Measurements from ENCODE around the gene GAL.
"Not testable (repeated sequence)": the region's sequence is repeated elsewhere in the genome, so short reads cannot be mapped to it uniquely, and the experiment has no call there.

The GAL gene

DNA sequence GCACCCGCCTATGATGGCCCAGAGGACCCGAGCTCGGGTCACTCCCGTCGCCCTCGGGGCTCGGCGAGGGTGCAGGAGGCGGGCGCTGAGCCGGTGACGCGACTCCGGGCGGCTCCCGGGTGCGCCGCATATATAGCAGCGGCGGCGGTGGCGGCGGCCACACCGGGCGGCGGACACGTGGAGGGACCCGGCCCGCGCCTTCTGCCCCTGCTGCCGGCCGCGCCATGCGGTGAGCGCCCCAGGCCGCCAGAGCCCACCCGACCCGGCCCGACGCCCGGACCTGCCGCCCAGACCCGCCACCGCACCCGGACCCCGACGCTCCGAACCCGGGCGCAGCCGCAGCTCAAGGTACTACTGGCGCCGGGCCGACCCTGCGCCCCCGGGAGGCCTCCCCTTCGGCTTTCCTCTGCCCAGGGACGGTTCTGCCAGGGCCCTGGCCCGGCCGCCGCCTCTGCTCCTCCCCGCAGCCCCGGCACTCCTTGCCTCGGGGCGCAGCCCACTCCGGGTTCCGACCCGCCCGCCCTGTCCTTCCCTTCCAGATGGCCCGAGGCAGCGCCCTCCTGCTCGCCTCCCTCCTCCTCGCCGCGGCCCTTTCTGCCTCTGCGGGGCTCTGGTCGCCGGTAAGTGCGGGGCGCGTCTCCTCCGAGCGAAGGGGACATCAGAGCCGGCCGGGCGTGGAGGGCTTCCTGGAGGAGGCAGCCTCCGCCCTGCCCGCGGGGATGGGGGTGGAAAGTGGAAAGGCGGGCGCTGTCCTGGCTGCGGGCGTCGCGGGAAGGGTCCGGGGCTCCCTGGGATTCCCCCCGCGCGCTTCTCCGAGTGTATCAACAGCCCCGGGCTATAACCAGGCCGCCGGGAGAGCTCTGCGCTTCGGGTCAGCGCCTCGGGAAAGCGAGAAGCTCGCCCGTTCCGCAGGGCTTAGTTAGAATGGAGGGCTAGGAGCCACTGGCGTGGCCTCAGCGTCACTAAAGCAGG lies at the start of gene GAL:
Gene GAL (plus strand): TSS at position 160 of the 972 bp plus-strand sequence. CDS start 380 bp downstream, at position 540.
- DNase-seq (ENCODE audit: low read depth in 1 of 2, low spot score in 1 of 2), result no peak

- not testable (repeated sequence) for DNase-seq (ENCODE audit: low read depth in 1 of 2, low spot score in 1 of 2)
Measured at GRCh38 chr11:68634606-68635005, 49.7 kb upstream of the GAL start.

DNA sequence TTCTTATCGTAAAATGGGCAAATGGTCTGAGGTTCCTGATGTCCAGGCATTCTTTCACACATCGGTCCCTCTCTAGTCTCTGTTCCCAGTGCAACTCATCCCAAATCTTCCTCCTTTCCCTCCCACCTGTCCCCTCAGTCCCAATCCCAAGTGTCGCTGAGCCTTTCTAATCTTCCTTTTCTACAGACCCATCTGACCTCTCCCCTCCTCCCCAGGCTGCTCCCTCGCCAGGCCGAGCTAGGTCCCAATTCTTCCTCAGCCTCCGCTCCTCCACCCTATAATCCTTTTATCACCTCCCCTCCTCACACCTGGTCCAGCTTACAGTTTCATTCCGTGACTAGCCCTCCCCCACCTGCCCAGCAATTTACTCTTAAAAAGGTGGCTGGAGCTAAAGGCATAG lies 49.2 kb upstream of the GAL start:
- not testable (repeated sequence) for DNase-seq (ENCODE audit: low read depth in 1 of 2, low spot score in 1 of 2)

DNA sequence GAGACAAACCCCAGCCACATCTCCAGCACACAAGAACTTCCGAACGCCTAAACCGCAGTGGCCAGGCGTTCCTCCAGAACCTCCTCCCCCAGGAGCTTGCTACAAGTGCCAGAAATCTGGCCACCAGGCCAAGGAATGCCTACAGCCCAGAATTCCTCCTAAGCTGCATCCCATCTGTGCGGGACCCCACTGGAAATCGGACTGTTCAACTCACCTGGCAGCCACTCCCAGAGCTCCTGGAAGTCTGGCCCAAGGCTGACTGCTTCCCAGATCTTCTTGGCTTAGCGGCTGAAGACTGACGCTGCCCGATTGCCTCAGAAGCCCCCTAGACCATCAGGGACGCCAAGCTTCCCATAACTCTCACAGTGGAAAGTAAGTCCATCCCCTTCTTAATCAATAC lies 48.5 kb upstream of the GAL start:
- DNase-seq (ENCODE audit: low read depth in 1 of 2, low spot score in 1 of 2), result not testable (repeated sequence)

DNA sequence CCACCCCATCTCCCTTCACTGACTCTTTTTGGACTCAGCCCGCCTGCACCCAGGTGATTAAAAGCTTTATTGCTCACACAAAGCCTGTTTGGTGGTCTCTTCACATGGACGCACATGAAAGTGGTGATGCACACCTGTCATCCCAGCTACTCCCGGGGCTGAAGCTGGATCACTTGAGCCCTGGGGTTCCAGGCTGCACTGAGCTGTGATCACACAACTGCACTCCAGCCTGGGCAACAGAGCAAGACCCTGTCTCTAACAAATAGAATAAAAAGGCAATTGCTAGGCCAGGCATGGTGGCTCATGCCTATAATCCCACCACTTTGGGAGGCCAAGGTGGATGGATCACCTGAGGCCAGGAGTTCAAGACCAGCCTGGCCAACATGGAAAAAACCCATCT lies 45.0 kb upstream of the GAL start:
- DNase-seq (ENCODE audit: low read depth in 1 of 2, low spot score in 1 of 2), result not testable (repeated sequence)

- no peak for DNase-seq (ENCODE audit: low read depth in 1 of 2, low spot score in 1 of 2)
Measured at GRCh38 chr11:68641880-68642279, 42.5 kb upstream of the GAL start.

- no peak for DNase-seq (ENCODE audit: low read depth in 1 of 2, low spot score in 1 of 2)
Measured at GRCh38 chr11:68643585-68643984, 40.8 kb upstream of the GAL start.

- no peak for DNase-seq (ENCODE audit: low read depth in 1 of 2, low spot score in 1 of 2)
Measured at GRCh38 chr11:68646832-68647231, 37.5 kb upstream of the GAL start.

DNA sequence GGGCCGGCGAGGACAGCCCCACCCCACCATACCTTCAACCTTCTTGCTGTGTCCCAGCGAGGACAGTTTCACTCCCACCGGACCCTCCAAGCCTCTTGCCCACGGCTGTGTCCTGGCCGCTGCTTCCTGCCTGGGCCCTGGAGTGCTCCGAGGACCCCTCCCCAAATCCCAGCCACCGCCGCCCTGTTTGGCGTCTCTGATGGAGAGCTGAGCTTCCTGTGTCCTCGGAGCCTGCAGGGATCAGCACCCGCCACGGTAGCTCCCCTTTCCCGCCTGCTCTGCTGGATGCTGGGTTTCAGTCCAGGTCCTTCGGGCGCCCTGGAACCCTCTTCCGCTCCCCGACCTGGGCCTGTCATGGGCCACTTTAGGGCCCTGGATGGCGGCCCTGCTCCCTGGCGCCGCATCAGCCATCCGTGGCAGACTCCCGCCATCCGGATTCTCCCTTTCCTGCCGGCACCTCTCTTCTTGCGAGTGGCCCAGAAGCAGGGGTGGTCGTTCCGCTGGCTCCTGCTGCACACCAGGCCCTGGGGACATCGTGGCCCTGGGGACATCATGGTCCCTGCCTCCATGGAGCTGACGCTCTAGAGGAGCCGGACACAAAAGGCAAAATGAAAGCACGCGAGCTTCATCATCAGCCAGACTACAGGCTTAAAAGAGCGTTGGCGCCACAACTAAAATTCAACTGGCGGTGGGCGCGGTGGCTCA lies 34.3 kb upstream of the GAL start:
- DNase-seq (ENCODE audit: low read depth in 1 of 2, low spot score in 1 of 2), result no peak

- no peak for DNase-seq (ENCODE audit: low read depth in 1 of 2, low spot score in 1 of 2)
Measured at GRCh38 chr11:68650801-68651200, 33.5 kb upstream of the GAL start.

DNA sequence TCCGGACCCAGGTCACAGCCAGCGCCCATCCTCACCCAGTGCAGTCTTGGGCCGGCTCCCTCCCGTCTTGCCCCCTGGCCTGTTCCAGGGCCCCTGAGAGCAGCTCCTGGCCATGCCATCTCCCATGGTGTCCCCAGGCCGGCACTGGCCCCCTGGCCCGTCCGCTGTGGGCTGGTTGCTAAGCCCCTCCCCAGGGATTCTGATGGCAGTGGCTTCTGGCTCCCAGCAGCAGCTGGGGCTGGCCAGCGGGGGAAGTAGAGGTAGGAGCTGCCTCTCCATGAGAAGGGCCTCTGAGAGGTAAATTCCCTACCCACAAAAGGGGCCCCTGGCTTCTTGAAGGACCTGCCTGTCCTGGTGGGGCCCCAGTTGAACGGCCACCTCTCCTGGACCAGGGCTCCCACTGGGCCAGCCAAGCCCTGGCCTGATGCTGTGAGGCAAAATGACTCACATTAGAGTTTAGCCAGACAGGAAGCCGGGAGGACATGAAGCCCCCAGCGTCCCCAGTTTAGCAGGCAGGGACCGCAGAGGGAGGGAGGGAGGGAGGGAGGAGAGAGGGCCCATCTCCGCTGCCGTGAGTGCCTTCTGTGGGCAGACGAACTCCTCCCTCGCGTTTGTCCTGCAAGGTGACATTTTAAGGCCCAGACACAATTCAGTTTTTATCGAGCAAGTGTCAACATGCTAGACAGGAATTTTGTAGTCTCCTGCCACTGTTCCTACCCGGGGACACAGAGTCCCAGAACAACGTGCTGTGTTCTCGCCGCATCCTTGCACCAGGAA lies 32.9 kb upstream of the GAL start:
- no peak for DNase-seq (ENCODE audit: low read depth in 1 of 2, low spot score in 1 of 2)

GRCh38 chr11:68651985-68652682 lies 32.2 kb upstream of the GAL start:
- no peak for DNase-seq (ENCODE audit: low read depth in 1 of 2, low spot score in 1 of 2)

- no peak for DNase-seq (ENCODE audit: low read depth in 1 of 2, low spot score in 1 of 2)
Measured at GRCh38 chr11:68652683-68653156, 31.6 kb upstream of the GAL start.

GRCh38 chr11:68653486-68654430 lies 30.6 kb upstream of the GAL start:
- no peak for DNase-seq (ENCODE audit: low read depth in 1 of 2, low spot score in 1 of 2)

GRCh38 chr11:68654978-68655377 lies 29.4 kb upstream of the GAL start:
- DNase-seq (ENCODE audit: low read depth in 1 of 2, low spot score in 1 of 2), result no peak

- DNase-seq (ENCODE audit: low read depth in 1 of 2, low spot score in 1 of 2), result no peak
Measured at GRCh38 chr11:68655406-68655805, 28.9 kb upstream of the GAL start.

DNA sequence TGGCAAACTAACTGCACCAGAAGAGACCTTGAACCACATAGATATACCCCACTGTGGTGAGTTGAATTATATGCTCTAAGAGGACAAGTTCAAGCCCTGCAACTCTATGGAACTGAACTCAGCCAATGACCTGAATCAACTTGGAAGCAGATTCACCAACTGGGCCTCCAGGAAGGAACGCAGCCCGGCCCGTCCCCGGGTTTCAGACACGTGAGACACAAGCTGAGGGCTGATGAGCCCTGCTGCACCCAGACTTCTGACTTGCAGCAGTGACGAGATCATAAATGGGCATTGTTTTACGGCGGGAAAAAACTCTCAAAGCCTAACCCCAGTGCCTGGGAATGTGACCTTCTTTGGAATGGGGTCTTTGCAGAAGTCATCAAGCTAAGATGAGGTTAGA lies 28.5 kb upstream of the GAL start:
- DNase-seq (ENCODE audit: low read depth in 1 of 2, low spot score in 1 of 2), result no peak

DNA sequence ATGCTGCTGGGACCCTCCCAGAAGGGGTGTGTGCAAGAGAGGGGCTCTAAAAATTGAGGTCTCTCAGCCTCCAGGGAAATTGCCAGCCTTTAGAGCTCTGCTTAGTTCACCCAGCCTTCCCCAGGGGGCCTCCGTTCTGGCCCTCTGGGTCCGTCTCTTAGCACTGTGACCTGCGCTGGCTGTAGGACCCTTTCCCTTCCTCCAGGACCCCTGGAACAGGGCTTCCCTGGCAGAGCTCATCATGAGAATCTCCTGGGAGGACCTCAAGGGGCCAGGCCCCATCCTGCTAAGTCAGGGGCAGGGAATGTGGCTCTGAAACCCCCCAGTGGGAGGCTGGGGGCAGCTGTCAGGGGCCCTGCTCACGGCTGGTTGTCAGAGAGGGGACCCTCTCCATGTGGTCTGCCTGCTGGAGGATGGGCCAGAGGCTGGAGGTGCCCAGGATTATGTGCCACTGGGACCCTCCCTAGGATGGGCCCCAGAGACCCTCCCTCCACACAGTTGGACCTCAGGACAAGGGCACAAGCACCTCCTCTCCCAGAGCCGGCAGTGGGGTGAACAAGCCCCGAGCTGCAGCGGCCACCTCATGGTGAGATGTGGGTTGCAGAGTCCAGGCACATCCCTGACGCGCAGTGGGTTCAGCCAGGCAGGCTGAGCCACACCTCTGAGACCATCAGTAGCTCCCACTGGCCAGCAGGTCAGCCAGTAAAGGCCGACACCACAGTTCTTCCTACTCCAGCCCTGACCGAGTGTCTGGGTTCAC lies 27.1 kb upstream of the GAL start:
- no peak for DNase-seq (ENCODE audit: low read depth in 1 of 2, low spot score in 1 of 2)

DNA sequence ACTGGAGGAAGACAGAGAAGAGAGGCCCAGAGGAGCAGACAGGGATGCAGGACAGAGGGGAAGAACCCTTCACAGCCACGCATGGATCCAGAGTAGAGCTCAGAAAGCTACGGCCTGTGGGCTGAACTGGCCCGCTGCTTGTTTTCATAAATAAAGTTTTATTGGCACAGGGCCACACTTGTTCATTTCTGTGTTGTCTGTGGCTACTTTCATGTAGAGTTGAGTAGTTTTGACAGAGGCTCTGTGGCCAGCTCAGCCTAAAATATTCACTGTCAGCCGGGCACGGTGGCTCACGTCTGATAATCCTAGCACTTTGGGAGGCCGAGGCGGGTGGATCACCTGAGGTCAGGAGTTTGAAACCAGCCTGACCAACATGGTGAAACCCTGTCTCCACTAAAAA lies 26.2 kb upstream of the GAL start:
- DNase-seq (ENCODE audit: low read depth in 1 of 2, low spot score in 1 of 2), result no peak

Measured in activated CD4-positive, alpha-beta T cell treated with anti-CD3 and anti-CD28 coated beads, Interleukin-2, amount 50 U/mL, for 24 hours (primary cell).